Measurements from ENCODE around the gene ERC1.

The ERC1 gene

DNA sequence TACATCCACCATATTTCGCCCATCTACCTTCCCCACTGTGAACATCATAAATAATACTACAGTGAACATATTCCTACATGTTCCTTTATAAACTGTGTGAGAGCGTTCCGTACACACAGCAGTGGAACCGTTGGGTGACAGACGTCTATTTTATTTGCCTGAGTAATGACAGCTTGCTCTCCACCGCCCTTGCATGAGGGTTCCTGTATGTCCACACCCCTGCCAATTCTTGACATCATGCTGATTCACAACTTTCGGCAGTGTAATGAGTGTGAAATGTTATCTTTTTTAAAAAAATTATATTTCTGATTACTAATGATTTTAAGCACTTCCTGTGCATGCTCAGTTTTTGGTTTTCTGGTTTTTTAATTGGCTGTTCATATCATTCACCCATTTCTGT lies 37.2 kb upstream of the ERC1 start:
- H3K4me3 ChIP-seq (IDR thresholded peaks at IDR 0.05; ENCODE audit: insufficient read depth, low read depth, low read length) = no peak overlapping the region
- no peak overlapping the region for H3K27ac ChIP-seq
- H3K4me1 ChIP-seq (ENCODE audit: low read depth, poor library complexity, severe bottlenecking) = no peaks in the 10 kb centered on the region
- H3K79me2 ChIP-seq (ENCODE audit: insufficient read depth, low read depth) = peaks cover 5% of the 10 kb centered on the region; the same call in 1 of the 2 replicates
- no peaks in the 10 kb centered on the region for H3K27me3 ChIP-seq (ENCODE audit: insufficient read depth, low read depth)
- no peak overlapping the region for H3K4me2 ChIP-seq
- H3K9ac ChIP-seq = no peak overlapping the region
- H2AFZ ChIP-seq (ENCODE audit: low read depth) = no peak overlapping the region
- H3K36me3 ChIP-seq (ENCODE audit: insufficient read depth) = no peaks in the 10 kb centered on the region
- no peak for TF ChIP-seq CTCF (conservative IDR thresholded peaks at IDR 0.05; ENCODE audit: low read depth, low read length)
- H4K20me1 ChIP-seq (ENCODE audit: insufficient read depth) = no peaks in the 10 kb centered on the region

DNA sequence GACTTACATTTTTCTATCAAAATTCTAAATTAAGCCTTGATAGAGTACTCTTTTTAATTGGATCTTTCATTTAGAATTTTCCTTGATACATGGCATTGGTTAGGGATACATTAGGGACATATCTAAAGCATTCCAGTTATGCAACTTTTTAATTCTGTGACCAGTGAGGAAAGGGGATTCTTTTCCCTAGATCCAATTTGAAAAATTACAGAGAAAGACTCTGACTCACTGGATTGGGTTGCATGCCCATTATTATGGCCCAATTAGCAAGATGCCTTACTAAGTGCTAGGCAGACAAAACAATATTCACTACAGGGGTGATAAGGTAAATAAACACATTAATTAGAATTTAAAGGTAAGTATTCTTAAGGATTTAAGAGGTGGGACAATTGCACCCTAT lies 36.3 kb upstream of the ERC1 start:
- Histone ChIP-seq H3K4me2 (no peak overlapping the region), H3K36me3 (ENCODE audit: insufficient read depth) (no peaks in the 10 kb centered on the region), H3K9ac (no peak overlapping the region), H4K20me1 (ENCODE audit: insufficient read depth) (no peaks in the 10 kb centered on the region), H3K4me1 (ENCODE audit: low read depth, poor library complexity, severe bottlenecking) (no peaks in the 10 kb centered on the region), H3K4me3 (IDR thresholded peaks at IDR 0.05; ENCODE audit: insufficient read depth, low read depth, low read length) (no peak overlapping the region), H3K79me2 (ENCODE audit: insufficient read depth, low read depth) (no peaks in the 10 kb centered on the region), H3K27me3 (ENCODE audit: insufficient read depth, low read depth) (no peaks in the 10 kb centered on the region), H2AFZ (ENCODE audit: low read depth) (no peak overlapping the region), H3K27ac (no peak overlapping the region)
- no peak for TF ChIP-seq CTCF (conservative IDR thresholded peaks at IDR 0.05; ENCODE audit: low read depth, low read length)

GRCh38 chr12:955939-956338 lies 35.1 kb upstream of the ERC1 start:
- no peaks in the 10 kb centered on the region for H4K20me1 ChIP-seq (ENCODE audit: insufficient read depth)
- H3K27ac ChIP-seq = no peak overlapping the region
- no peak overlapping the region for H3K4me3 ChIP-seq (IDR thresholded peaks at IDR 0.05; ENCODE audit: insufficient read depth, low read depth, low read length)
- H2AFZ ChIP-seq (ENCODE audit: low read depth) = no peak overlapping the region
- no peak overlapping the region for H3K9ac ChIP-seq
- TF ChIP-seq CTCF (conservative IDR thresholded peaks at IDR 0.05; ENCODE audit: low read depth, low read length) = no peak
- H3K79me2 ChIP-seq (ENCODE audit: insufficient read depth, low read depth) = no peaks in the 10 kb centered on the region
- H3K4me2 ChIP-seq = no peak overlapping the region
- no peaks in the 10 kb centered on the region for H3K36me3 ChIP-seq (ENCODE audit: insufficient read depth)
- H3K4me1 ChIP-seq (ENCODE audit: low read depth, poor library complexity, severe bottlenecking) = no peaks in the 10 kb centered on the region
- no peaks in the 10 kb centered on the region for H3K27me3 ChIP-seq (ENCODE audit: insufficient read depth, low read depth)

- Histone ChIP-seq H4K20me1 (ENCODE audit: insufficient read depth) (no peaks in the 10 kb centered on the region), H3K4me3 (IDR thresholded peaks at IDR 0.05; ENCODE audit: insufficient read depth, low read depth, low read length) (no peak overlapping the region), H2AFZ (ENCODE audit: low read depth) (no peak overlapping the region), H3K27ac (no peak overlapping the region), H3K9ac (no peak overlapping the region), H3K4me2 (no peak overlapping the region), H3K4me1 (ENCODE audit: low read depth, poor library complexity, severe bottlenecking) (no peaks in the 10 kb centered on the region), H3K36me3 (ENCODE audit: insufficient read depth) (no peaks in the 10 kb centered on the region), H3K27me3 (ENCODE audit: insufficient read depth, low read depth) (no peaks in the 10 kb centered on the region), H3K79me2 (ENCODE audit: insufficient read depth, low read depth) (no peaks in the 10 kb centered on the region)
- TF ChIP-seq CTCF (conservative IDR thresholded peaks at IDR 0.05; ENCODE audit: low read depth, low read length) = no peak
Measured at GRCh38 chr12:958588-959123, 32.4 kb upstream of the ERC1 start.
